Brain microvascular endothelial cell (primary cell): Measurements from ENCODE around the gene SHTN1.

Experiments used
- DNase-seq: peaks from one replicate; pipeline ENCODE4 v3.0.0-alpha.2; 2020
- H3K27ac ChIP-seq: fragments of 250-450 bp; sonication (Bioruptor Pico); 2 replicates; pipeline ENCODE4 v1.5.1; 2020; ENCODE audit warnings: mild to moderate bottlenecking, moderate library complexity
- H3K27me3 ChIP-seq: fragments of 250-450 bp; sonication (Bioruptor Pico); replicated peaks from 2 replicates; pipeline ENCODE4 v1.5.1; 2020; ENCODE audit warnings: mild to moderate bottlenecking
- H3K36me3 ChIP-seq: fragments of 250-450 bp; sonication (Bioruptor Pico); replicated peaks from 2 replicates; pipeline ENCODE4 v1.5.1; 2020; ENCODE audit warnings: mild to moderate bottlenecking
- H3K4me3 ChIP-seq: 2 replicates; pipeline ENCODE4 v1.5.1; 2011; ENCODE audit warnings: low read depth, mild to moderate bottlenecking, control low read depth, low read length, moderate library complexity
- in situ Hi-C: cut with HindIII; loops from 2 replicates; pipeline ENCODE4 v1.10.0; 2017; ENCODE audit warnings: low sequenced_read_pairs, low pct_ligation_motif_present
- TF ChIP-seq, protein P1 (sequence below): IDR thresholded peaks from 2 replicates; pipeline ENCODE4 v1.5.1; 2011; ENCODE audit warnings: low read depth, mild to moderate bottlenecking, moderate library complexity, low read length, control low read depth, inconsistent platforms; ENCODE audit errors: missing control alignments

SHTN1 gene

GRCh38 chr10:116907245-116907987 lies 97.6 kb downstream of the SHTN1 start:
- DNase-seq = no peak
- Histone ChIP-seq H3K27me3 (no peaks in the 10 kb centered on the region), H3K27ac (no peak overlapping the region), H3K36me3 (no peaks in the 10 kb centered on the region), H3K4me3 (no peak overlapping the region)
- in situ Hi-C loops = no loop called here
- TF ChIP-seq, protein P1, sequence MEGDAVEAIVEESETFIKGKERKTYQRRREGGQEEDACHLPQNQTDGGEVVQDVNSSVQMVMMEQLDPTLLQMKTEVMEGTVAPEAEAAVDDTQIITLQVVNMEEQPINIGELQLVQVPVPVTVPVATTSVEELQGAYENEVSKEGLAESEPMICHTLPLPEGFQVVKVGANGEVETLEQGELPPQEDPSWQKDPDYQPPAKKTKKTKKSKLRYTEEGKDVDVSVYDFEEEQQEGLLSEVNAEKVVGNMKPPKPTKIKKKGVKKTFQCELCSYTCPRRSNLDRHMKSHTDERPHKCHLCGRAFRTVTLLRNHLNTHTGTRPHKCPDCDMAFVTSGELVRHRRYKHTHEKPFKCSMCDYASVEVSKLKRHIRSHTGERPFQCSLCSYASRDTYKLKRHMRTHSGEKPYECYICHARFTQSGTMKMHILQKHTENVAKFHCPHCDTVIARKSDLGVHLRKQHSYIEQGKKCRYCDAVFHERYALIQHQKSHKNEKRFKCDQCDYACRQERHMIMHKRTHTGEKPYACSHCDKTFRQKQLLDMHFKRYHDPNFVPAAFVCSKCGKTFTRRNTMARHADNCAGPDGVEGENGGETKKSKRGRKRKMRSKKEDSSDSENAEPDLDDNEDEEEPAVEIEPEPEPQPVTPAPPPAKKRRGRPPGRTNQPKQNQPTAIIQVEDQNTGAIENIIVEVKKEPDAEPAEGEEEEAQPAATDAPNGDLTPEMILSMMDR = no peak

GRCh38 chr10:116905845-116906210 lies 99.2 kb downstream of the SHTN1 start:
- TF ChIP-seq, protein P1 = no peak
- Histone ChIP-seq H3K27ac (no peak overlapping the region), H3K4me3 (no peak overlapping the region), H3K27me3 (no peaks in the 10 kb centered on the region), H3K36me3 (no peaks in the 10 kb centered on the region)
- in situ Hi-C loops = no loop called here
- DNase-seq = no peak

- DNase-seq = no peak
- Histone ChIP-seq H3K27me3 (no peaks in the 10 kb centered on the region), H3K27ac (no peak overlapping the region), H3K4me3 (no peak overlapping the region), H3K36me3 (no peaks in the 10 kb centered on the region)
- in situ Hi-C loops = no loop called here
- TF ChIP-seq, protein P1 = no peak
Observed at GRCh38 chr10:116899626-116900025, 105.4 kb downstream of the SHTN1 start.

DNA sequence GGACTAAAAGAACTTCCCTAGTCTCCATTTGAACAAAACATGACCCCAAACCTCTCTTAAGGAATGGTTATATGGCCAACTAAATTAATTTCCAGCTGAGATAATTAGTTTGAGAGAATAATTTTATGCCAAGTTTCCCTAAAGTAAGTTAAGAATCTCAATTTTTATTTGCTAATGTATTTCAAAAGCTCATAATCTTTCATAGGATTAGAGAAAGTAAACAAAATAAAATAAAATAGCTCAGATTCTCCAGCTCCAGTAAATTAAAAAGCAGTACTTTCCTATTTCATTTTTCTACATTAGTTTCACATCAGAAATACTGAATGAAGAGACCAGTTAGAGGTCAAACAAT lies 111.3 kb downstream of the SHTN1 start:
- no peaks in the 10 kb centered on the region for H3K27me3 ChIP-seq
- no peak overlapping the region for H3K4me3 ChIP-seq
- no peak overlapping the region for H3K27ac ChIP-seq
- in situ Hi-C loops = no loop called here
- TF ChIP-seq, protein P1 = no peak
- no peaks in the 10 kb centered on the region for H3K36me3 ChIP-seq
- DNase-seq = no peak

DNA sequence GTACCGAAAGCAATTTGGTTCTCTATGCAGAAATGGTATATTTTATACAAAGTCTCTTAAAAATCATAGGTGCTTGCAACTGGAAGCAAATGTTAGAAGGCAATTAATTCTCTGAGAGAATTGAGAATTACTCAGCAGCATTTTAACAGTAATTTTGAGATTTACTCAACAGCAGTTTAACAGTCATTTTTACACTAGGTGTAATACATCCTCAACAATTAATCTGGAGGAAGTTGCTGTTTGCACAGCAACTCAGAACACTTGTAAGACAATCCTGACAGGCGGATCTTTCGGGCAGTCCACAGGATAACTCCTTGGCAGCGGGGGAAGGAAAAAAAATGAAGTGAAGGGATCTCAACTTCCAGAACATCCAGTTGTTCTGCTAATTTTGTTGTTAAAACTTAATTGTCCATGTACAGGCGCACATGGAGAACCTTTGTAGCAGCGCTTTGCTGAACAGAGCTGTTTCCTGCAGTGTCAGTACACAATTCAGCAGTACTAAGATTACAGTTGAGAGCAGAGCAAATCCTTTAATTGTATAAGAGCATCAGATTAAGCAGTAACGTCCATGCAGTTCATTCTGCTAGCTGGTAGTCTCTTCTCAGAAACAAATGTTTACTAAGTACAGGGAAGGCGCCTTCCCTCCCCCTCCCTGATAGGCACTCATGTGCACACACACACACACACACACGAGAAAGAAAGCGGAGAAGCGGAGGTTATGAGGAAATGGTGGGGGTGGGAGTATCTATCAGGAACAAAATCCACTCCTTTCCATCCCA lies 111.9 kb downstream of the SHTN1 start:
- peak; percentile 6 for DNase-seq
- in situ Hi-C loops = no loop called here
- no peak overlapping the region for H3K27ac ChIP-seq
- no peaks in the 10 kb centered on the region for H3K36me3 ChIP-seq
- no peak overlapping the region for H3K4me3 ChIP-seq
- TF ChIP-seq, protein P1 = no peak
- no peaks in the 10 kb centered on the region for H3K27me3 ChIP-seq
